OCI-LY3 (cell line): Measurements from ENCODE around the gene TMEM267.

Experiments used
- H2AFZ ChIP-seq: fragments of 200-600, 300-600 bp; shearing (Covaris generic); 2 replicates; pipeline ENCODE4 v1.6.0; 2014; ENCODE audit warnings: antibody characterized with exemption, low read depth, low read length
- H3K27ac ChIP-seq: fragments of 200-600, 300-600 bp; sonication (generic); 2 replicates; pipeline ENCODE4 v1.5.1; 2014; ENCODE audit warnings: mild to moderate bottlenecking, low read length, moderate library complexity, mixed read lengths
- H3K27me3 ChIP-seq: fragments of 200-600, 300-600 bp; sonication (generic); 2 replicates; pipeline ENCODE4 v1.6.1; 2014; ENCODE audit warnings: low read depth, low read length, mixed read lengths
- H3K36me3 ChIP-seq: fragments of 200-600, 300-600 bp; sonication (generic); replicated peaks from 2 replicates; pipeline ENCODE3; 2014; ENCODE audit warnings: low read depth, low read length, mixed read lengths
- H3K4me1 ChIP-seq: fragments of 300-600, 200-600 bp; sonication (generic); 2 replicates; pipeline ENCODE4 v1.6.1; 2014; ENCODE audit warnings: low read length, mixed read lengths
- H3K4me2 ChIP-seq: fragments of 200-600, 300-600 bp; sonication (generic); 2 replicates; pipeline ENCODE4 v1.6.1; 2014; ENCODE audit warnings: low read length, mixed read lengths
- H3K4me3 ChIP-seq: fragments of 300-600, 200-600 bp; sonication (generic); 2 replicates; pipeline ENCODE4 v1.5.1; 2014; ENCODE audit warnings: antibody characterized with exemption, mild to moderate bottlenecking, low read length, moderate library complexity
- H3K79me2 ChIP-seq: fragments of 300-600, 200-600 bp; shearing (Covaris generic); 2 replicates; pipeline ENCODE4 v1.6.1; 2014; ENCODE audit warnings: mild to moderate bottlenecking, low read length, mixed read lengths
- H3K9ac ChIP-seq: fragments of 300-600, 200-600 bp; shearing (Covaris generic); 2 replicates; pipeline ENCODE4 v1.6.0; 2014; ENCODE audit warnings: mild to moderate bottlenecking, low read length, moderate library complexity
- H3K9me3 ChIP-seq: fragments of 200-600, 300-600 bp; shearing (Covaris generic); 2 replicates; pipeline ENCODE4 v1.6.1; 2014; ENCODE audit warnings: low read length, mixed read lengths; ENCODE audit not compliant: insufficient read depth
- H4K20me1 ChIP-seq: fragments of 200-600, 300-600 bp; sonication (generic); 2 replicates; pipeline ENCODE4 v1.6.1; 2016; ENCODE audit warnings: low read length, mixed read lengths; ENCODE audit not compliant: insufficient read depth
- EZH2phosphoT487 ChIP-seq: fragments of 200-600 bp; shearing (Covaris generic); IDR thresholded peaks from 2 replicates; pipeline ENCODE4 v1.6.1; 2018; ENCODE audit warnings: antibody characterized with exemption, mixed run types, low read depth
- TF ChIP-seq, protein P1 (sequence below): fragments of 200-600, 300-600 bp; sonication (generic); IDR thresholded peaks from 2 replicates; pipeline ENCODE4 v1.5.1; 2014; ENCODE audit warnings: antibody characterized with exemption, low read length, low read depth

The TMEM267 gene

GRCh38 chr5:43437062-43437660 lies 46.5 kb downstream of the TMEM267 start:
- Histone ChIP-seq H2AFZ (no peak overlapping the region), H4K20me1 (no peaks in the 10 kb centered on the region), H3K27ac (no peak overlapping the region), H3K9ac (no peak overlapping the region), H3K4me2 (no peak overlapping the region), H3K9me3 (no peaks in the 10 kb centered on the region), H3K36me3 (no peaks in the 10 kb centered on the region), H3K4me3 (no peak overlapping the region), H3K4me1 (no peaks in the 10 kb centered on the region; the same call in 1 of the 2 replicates), H3K79me2 (no peaks in the 10 kb centered on the region), H3K27me3 (no peaks in the 10 kb centered on the region)
- TF ChIP-seq, protein P1, sequence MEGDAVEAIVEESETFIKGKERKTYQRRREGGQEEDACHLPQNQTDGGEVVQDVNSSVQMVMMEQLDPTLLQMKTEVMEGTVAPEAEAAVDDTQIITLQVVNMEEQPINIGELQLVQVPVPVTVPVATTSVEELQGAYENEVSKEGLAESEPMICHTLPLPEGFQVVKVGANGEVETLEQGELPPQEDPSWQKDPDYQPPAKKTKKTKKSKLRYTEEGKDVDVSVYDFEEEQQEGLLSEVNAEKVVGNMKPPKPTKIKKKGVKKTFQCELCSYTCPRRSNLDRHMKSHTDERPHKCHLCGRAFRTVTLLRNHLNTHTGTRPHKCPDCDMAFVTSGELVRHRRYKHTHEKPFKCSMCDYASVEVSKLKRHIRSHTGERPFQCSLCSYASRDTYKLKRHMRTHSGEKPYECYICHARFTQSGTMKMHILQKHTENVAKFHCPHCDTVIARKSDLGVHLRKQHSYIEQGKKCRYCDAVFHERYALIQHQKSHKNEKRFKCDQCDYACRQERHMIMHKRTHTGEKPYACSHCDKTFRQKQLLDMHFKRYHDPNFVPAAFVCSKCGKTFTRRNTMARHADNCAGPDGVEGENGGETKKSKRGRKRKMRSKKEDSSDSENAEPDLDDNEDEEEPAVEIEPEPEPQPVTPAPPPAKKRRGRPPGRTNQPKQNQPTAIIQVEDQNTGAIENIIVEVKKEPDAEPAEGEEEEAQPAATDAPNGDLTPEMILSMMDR, result no peak
- TF ChIP-seq EZH2phosphoT487, result no peak

DNA sequence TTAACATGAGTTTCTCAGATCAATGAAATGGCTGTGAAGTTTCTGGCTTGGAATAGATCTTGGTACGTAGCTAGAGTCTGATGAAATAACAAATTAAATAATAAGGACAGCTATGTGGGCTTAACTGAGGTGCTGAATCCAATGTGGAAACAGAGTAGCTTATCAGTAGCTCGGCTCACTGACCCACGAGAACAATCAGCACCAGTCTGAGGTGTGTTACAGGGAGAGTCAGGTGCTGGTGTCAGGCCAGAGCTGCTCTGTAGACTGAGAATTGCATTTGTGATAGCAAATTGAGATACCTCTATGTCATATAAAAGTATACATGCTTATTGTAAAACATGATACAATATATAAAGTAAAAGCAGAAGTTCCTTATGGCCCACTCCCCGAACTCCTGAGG lies 50.3 kb downstream of the TMEM267 start:
- no peaks in the 10 kb centered on the region for H3K36me3 ChIP-seq
- H3K9ac ChIP-seq, result no peak overlapping the region
- no peak overlapping the region for H3K27ac ChIP-seq
- no peaks in the 10 kb centered on the region for H4K20me1 ChIP-seq
- no peaks in the 10 kb centered on the region for H3K9me3 ChIP-seq
- no peak overlapping the region for H2AFZ ChIP-seq
- no peaks in the 10 kb centered on the region for H3K4me1 ChIP-seq
- TF ChIP-seq EZH2phosphoT487, result no peak
- TF ChIP-seq, protein P1, result no peak
- no peaks in the 10 kb centered on the region for H3K27me3 ChIP-seq
- no peak overlapping the region for H3K4me2 ChIP-seq
- H3K4me3 ChIP-seq, result no peak overlapping the region
- H3K79me2 ChIP-seq, result no peaks in the 10 kb centered on the region

GRCh38 chr5:43432486-43433375 lies 50.9 kb downstream of the TMEM267 start:
- H3K27ac ChIP-seq, result no peak overlapping the region
- no peaks in the 10 kb centered on the region for H3K9me3 ChIP-seq
- no peak overlapping the region for H2AFZ ChIP-seq
- H4K20me1 ChIP-seq, result no peaks in the 10 kb centered on the region
- no peak overlapping the region for H3K9ac ChIP-seq
- 0 out of 2 replicates have a peak, but pooled peaks cover 4% of the 10 kb centered on the region for H3K4me1 ChIP-seq
- TF ChIP-seq, protein P1, result no peak
- no peak for TF ChIP-seq EZH2phosphoT487
- H3K4me2 ChIP-seq, result no peak overlapping the region
- no peaks in the 10 kb centered on the region for H3K36me3 ChIP-seq
- no peaks in the 10 kb centered on the region for H3K27me3 ChIP-seq
- H3K4me3 ChIP-seq, result no peak overlapping the region
- H3K79me2 ChIP-seq, result no peaks in the 10 kb centered on the region

DNA sequence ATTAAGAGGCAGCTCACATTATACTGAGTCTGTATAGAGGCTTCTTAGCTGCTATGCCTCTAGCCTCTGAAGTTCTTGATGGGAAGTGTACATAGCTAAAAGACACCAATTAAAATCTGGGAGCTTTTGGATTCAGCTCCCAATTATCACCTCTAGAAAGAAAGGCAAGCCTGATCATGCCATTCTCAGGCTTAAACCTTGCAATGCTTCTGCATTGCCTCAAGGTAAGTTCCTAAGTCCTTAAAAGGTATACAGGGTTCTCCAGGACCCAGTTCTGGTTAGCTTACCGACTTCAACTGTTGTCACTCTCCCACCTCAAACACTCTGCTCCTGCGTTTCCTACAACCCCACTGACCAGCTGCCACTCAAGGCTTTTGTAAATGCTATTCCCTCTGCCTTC lies 54.0 kb downstream of the TMEM267 start:
- TF ChIP-seq EZH2phosphoT487, result no peak
- TF ChIP-seq, protein P1, result no peak
- H3K27ac ChIP-seq, result no peak overlapping the region
- no peaks in the 10 kb centered on the region for H4K20me1 ChIP-seq
- no peaks in the 10 kb centered on the region for H3K36me3 ChIP-seq
- no peak overlapping the region for H3K4me2 ChIP-seq
- no peak overlapping the region for H3K4me3 ChIP-seq
- H3K27me3 ChIP-seq, result no peaks in the 10 kb centered on the region
- no peak overlapping the region for H2AFZ ChIP-seq
- H3K9ac ChIP-seq, result no peak overlapping the region
- H3K9me3 ChIP-seq, result no peaks in the 10 kb centered on the region
- no peaks in the 10 kb centered on the region for H3K79me2 ChIP-seq
- peaks cover 9% of the 10 kb centered on the region; the same call in 1 of the 2 replicates for H3K4me1 ChIP-seq
